ENCODE results near the gene IL16.

IL16 gene

GRCh38 chr15:81282911-81283310 is 86.2 kb downstream of the IL16 start:
- DNase-seq (ENCODE audit: insufficient read length, low spot score) (no peak), FAIRE-seq (no peak)
- TF ChIP-seq CTCF (IDR thresholded peaks at IDR 0.05; ENCODE audit: insufficient read depth, missing control alignments): no peak

DNA sequence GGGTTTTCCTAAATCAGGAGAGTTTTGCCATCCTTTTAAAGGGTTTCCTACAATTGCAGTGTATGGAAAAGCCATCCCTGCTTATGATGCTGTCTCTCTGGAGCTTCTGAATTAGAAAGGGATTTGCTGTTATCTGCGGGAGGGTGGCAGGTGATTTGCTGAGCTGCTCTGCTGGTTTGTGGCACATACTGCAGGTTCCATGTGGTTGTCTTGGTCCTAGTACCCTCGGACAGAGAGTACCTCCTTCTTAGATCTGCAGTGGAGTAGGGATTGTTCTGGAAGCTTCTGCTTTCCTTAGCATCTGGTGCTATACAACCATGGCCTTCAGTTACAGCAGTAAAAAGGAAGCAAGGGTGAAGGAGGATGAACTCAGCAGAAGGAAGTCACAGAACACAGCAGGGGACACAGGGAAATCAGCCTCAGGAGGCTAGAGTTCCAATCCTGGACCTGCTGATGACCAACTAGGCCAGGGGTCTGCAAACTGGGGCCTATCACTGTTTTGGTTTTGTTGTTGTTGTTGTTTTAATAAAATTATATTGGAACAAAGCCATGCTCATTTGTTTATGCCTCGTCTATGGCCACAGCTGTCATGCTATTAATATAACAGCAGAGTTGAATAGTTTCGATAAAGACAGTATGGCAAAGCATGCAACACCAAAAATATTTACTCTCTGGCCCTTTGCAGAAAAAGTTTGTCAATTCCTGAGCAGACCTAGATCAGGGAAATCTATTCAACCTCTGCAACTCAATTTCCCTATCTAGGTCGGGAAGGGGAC is 87.8 kb downstream of the IL16 start:
- no peak for DNase-seq (ENCODE audit: insufficient read length, low spot score)
- no peak for TF ChIP-seq CTCF (IDR thresholded peaks at IDR 0.05; ENCODE audit: insufficient read depth, missing control alignments)
- no peak for FAIRE-seq

GRCh38 chr15:81285461-81285860 is 88.8 kb downstream of the IL16 start:
- FAIRE-seq (no peak), DNase-seq (ENCODE audit: insufficient read length, low spot score) (no peak)
- TF ChIP-seq CTCF (IDR thresholded peaks at IDR 0.05; ENCODE audit: insufficient read depth, missing control alignments): no peak

DNA sequence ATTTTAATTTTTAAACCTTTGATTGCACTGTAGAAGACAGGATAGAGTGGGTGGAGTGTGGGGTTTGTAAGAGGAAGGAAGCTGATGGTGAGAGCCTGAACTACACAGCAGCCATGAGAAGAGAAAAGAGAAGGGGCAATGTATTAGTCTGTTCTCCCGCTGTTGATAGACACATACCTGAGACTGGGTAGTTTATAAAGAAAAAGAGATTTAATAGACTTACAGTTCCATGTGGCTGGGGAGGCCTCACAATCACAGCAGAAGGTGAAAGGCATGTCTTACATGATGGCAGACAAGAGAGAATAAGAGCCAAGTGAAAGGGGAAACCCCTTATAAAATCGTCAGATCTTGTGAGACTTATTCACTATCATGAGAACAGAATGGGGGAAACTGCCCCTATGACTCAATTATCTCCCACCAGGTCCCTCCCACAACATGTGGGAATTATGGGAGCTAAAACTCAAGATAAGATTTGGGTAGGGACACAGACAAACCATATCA is 90.0 kb downstream of the IL16 start:
- DNase-seq (ENCODE audit: insufficient read length, low spot score) (no peak), FAIRE-seq (no peak)
- no peak for TF ChIP-seq CTCF (IDR thresholded peaks at IDR 0.05; ENCODE audit: insufficient read depth, missing control alignments)

GRCh38 chr15:81288040-81288439 is 91.4 kb downstream of the IL16 start:
- no peak for TF ChIP-seq CTCF (IDR thresholded peaks at IDR 0.05; ENCODE audit: insufficient read depth, missing control alignments)
- DNase-seq (ENCODE audit: insufficient read length, low spot score) (no peak), FAIRE-seq (no peak)

GRCh38 chr15:81288616-81289015 is 91.9 kb downstream of the IL16 start:
- DNase-seq (ENCODE audit: insufficient read length, low spot score): no peak
- FAIRE-seq: no peak
- TF ChIP-seq CTCF (IDR thresholded peaks at IDR 0.05; ENCODE audit: insufficient read depth, missing control alignments): no peak

DNA sequence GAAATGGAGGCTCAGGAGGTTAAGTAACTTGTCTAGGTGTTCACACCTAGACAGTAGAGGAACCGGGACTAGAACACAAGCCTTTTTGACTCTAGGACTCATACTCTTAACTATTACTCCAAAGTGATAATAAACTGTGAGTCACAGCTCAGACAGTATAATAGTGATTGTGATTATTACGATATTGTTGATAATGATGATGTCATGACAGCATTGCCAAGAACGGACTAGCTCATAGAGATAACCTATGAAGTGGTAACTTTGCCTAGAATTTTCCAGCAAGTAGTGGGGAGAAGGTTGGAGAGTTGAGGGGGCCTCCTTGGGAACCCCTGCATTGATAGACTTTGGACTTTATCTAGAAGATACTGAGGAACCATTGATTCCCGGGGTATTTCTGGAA is 93.2 kb downstream of the IL16 start:
- DNase-seq (ENCODE audit: insufficient read length, low spot score) (no peak), FAIRE-seq (no peak)
- TF ChIP-seq CTCF (IDR thresholded peaks at IDR 0.05; ENCODE audit: insufficient read depth, missing control alignments): no peak

Measured in D721Med (cell line).